Osteocyte (in vitro differentiated cells): ENCODE data around the gene SORBS1. TPM values are rescaled to one million over a fixed set of nuclear protein-coding genes. Genes with fewer than 3 reads are reported as not detected.

Experiments
- DNase-seq: peaks from one replicate; pipeline ENCODE4 v3.0.0; 2021; ENCODE audit warnings: mixed read lengths; ENCODE audit not compliant: unreplicated experiment; ENCODE audit errors: extremely low spot score
- H3K27ac Mint-ChIP-seq: one replicate; pipeline ENCODE4 v1.8.0; 2021; ENCODE audit warnings: mild to moderate bottlenecking, mixed read lengths; ENCODE audit not compliant: unreplicated experiment
- H3K27me3 Mint-ChIP-seq: one replicate; pipeline ENCODE4 v1.8.0; 2021; ENCODE audit warnings: mixed read lengths; ENCODE audit not compliant: unreplicated experiment
- H3K36me3 Mint-ChIP-seq: one replicate; pipeline ENCODE4 v1.8.0; 2021; ENCODE audit warnings: mixed read lengths; ENCODE audit not compliant: unreplicated experiment
- H3K4me1 Mint-ChIP-seq: one replicate; pipeline ENCODE4 v1.8.0; 2021; ENCODE audit warnings: mixed read lengths; ENCODE audit not compliant: unreplicated experiment
- H3K4me3 Mint-ChIP-seq: one replicate; pipeline ENCODE4 v1.8.0; 2021; ENCODE audit warnings: mild to moderate bottlenecking, moderate library complexity, mixed read lengths; ENCODE audit not compliant: unreplicated experiment
- H3K9me3 Mint-ChIP-seq: one replicate; pipeline ENCODE4 v1.8.0; 2021; ENCODE audit warnings: mixed read lengths; ENCODE audit not compliant: unreplicated experiment
- total RNA-seq: library from RNA; stranded (reverse); gene quantifications from 2 replicates; pipeline ENCODE4 v1.2.1, GENCODE V29; 2021
- TF ChIP-seq, protein P1 (sequence below): fragments of 200-600 bp; sonication (generic); IDR thresholded peaks from 2 replicates; pipeline ENCODE4 v1.5.0; 2021; ENCODE audit warnings: antibody characterized with exemption, mild to moderate bottlenecking, moderate library complexity

SORBS1 gene
- total RNA-seq, 1 donor from 2014 or later: 1.7 TPM

DNA sequence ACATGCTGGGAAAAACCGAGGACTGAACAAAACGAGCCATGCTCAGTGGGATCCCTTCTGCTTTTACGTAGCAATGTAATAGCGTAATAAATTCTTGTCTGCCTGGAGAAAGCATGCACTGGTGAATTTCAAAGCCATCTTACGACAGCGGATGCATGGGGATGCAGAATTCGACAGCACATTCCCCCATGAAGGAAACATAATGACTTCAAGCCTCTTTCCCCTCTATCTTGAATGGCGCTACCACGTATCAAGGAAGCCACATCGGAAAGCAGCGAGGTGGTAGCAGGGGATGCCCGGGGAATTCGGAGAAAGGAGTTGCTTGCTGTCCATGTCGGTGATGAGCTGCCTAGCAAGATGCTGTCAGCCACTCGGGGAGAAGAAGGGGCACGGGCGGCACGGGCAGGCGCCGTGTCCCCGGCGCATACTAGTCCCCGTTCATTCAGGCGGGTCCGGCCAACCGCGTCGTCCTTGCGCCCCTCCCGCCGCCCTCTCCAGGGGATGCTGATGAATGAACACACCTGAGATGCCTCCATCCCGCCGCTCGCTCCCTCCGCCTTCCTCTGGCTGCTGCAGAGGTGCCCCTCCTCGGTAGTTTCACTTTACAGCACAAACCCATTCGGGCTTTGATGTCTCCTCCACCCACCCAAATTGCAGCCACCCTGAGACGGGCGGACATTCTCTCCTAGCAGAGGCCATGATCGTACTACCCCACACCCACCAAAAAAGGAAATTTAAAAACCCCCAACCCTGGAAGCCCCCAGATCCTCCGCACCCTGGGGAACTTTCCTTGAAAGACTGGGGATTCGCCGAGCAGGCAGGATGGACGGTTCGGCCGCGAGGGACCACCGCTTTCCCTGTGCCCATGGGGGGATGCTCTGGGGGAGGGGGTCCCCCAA, 644 bp downstream of the SORBS1 start:
- Mint-ChIP-seq H3K4me1 (peaks cover 8% of the 10 kb centered on the region), H3K27me3 (peaks cover 34% of the 10 kb centered on the region), H3K4me3 (peak overlapping the region; percentile 96), H3K36me3 (no peaks in the 10 kb centered on the region), H3K27ac (peak overlapping the region; percentile 50), H3K9me3 (no peaks in the 10 kb centered on the region)
- DNase-seq: no peak
- TF ChIP-seq, protein P1, sequence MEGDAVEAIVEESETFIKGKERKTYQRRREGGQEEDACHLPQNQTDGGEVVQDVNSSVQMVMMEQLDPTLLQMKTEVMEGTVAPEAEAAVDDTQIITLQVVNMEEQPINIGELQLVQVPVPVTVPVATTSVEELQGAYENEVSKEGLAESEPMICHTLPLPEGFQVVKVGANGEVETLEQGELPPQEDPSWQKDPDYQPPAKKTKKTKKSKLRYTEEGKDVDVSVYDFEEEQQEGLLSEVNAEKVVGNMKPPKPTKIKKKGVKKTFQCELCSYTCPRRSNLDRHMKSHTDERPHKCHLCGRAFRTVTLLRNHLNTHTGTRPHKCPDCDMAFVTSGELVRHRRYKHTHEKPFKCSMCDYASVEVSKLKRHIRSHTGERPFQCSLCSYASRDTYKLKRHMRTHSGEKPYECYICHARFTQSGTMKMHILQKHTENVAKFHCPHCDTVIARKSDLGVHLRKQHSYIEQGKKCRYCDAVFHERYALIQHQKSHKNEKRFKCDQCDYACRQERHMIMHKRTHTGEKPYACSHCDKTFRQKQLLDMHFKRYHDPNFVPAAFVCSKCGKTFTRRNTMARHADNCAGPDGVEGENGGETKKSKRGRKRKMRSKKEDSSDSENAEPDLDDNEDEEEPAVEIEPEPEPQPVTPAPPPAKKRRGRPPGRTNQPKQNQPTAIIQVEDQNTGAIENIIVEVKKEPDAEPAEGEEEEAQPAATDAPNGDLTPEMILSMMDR: no peak

DNA sequence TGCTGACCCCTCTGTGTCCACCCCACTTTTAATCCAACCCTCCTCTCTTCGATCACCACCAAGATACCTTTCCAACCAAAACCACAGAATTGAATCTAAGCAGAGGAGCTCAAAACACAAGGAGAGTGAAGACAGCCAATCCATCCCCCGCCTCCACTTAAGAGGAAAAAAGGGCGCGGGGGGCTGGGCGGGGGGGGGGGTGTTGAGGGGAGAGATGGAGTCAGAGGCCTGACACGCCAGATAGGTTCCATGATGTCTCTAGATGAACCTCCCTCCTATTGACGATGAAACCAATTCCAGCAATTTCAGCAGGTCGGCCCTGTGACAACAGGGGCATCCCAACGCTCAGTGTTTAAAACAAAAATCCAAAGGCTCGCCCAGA, 1.3 kb downstream of the SORBS1 start:
- no peak for DNase-seq

DNA sequence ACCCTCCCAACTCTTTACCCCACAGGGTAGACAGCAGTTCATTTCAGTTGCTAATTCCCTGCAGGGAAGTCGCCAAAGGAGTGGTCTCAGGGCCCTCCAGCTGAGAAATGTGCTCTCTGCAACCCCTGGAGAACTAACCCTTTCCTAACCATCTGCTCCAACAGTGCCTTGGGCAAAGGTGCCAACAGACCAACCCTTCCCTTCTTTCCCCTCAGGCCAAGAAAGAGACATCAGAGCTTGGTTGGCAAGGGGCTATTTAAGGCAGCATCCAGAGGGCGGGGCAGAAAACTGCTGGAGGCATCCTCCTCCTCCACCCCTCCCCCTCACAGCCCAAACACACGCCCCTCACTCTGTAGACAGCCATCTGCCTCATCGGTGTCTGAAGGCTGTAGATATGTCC, 1.7 kb downstream of the SORBS1 start:
- H3K9me3 Mint-ChIP-seq: no peaks in the 10 kb centered on the region
- no peaks in the 10 kb centered on the region for H3K36me3 Mint-ChIP-seq
- H3K27me3 Mint-ChIP-seq: peaks cover 30% of the 10 kb centered on the region
- peaks cover 8% of the 10 kb centered on the region for H3K4me1 Mint-ChIP-seq
- H3K4me3 Mint-ChIP-seq: no peak overlapping the region
- H3K27ac Mint-ChIP-seq: no peak overlapping the region
- DNase-seq: no peak
- TF ChIP-seq, protein P1: no peak

More for the DNA sequence above, 1.3 kb downstream of the SORBS1 start:
- TF ChIP-seq, protein P1: no peak
- peak overlapping the region; percentile 96 for H3K4me3 Mint-ChIP-seq
- peaks cover 30% of the 10 kb centered on the region for H3K27me3 Mint-ChIP-seq
- H3K4me1 Mint-ChIP-seq: peaks cover 8% of the 10 kb centered on the region
- no peaks in the 10 kb centered on the region for H3K9me3 Mint-ChIP-seq
- no peak overlapping the region for H3K27ac Mint-ChIP-seq
- no peaks in the 10 kb centered on the region for H3K36me3 Mint-ChIP-seq

DNA sequence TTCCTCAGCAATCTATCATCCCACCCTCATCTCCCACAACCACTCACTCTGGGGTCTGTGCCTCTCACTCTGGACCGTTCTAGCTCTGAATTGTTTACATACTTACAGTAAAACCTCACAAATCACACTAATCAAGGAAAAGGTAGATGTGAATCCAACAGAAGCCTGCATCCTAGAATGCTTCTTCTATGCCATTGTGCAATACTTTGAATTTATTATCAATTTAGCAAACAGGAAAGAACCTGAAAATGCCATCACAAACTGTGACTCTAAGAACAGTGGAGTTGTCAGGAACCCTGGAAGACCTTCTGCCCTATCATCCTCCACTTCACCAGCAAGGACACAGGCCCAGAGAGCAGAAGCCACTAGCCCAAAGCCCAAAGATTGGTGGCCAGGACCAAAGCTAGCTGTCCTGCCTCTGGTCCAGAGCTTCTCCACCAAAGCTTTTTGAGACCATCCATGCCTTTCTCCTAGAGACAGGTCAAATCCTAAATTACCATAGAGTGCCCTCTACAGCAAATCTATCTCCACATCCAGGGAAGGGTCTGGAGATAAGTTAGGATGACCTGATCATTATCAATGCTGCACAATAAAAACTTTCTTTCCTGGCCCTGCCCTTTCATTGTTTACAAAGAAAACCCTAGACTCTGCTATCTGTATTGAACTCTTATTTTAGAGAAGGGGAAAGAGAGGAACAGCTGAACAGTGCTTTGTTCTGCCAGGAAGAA, 2.4 kb downstream of the SORBS1 start:
- no peak for DNase-seq
- Mint-ChIP-seq H3K4me3 (no peak overlapping the region), H3K27me3 (peaks cover 30% of the 10 kb centered on the region), H3K27ac (no peak overlapping the region), H3K4me1 (peaks cover 8% of the 10 kb centered on the region), H3K9me3 (no peaks in the 10 kb centered on the region), H3K36me3 (no peaks in the 10 kb centered on the region)
- TF ChIP-seq, protein P1: no peak
